ENCODE results near the gene SLC22A23. TPM values are rescaled to one million over a fixed set of nuclear protein-coding genes. Genes with fewer than 3 reads are reported as not detected.
A peak's percentile ranks its signal among the peaks of the same experiment; 100 is the strongest.

Gene SLC22A23
- total RNA-seq, 1 donor from 2014 or later, result 19.2 TPM

- ATAC-seq (no peak), DNase-seq (no peak)
- no peaks in the 10 kb centered on the region for H3K27me3 ChIP-seq
- intact Hi-C loops (cut with DNase I), result no loop called here
- no peak overlapping the region for H3K4me3 ChIP-seq
- H3K4me1 ChIP-seq, result peaks cover 29% of the 10 kb centered on the region
- TF ChIP-seq CTCF (IDR thresholded peaks at IDR 0.05), result no peak
- no peaks in the 10 kb centered on the region for H3K9me3 ChIP-seq
- H3K27ac ChIP-seq, result no peak overlapping the region
- no peaks in the 10 kb centered on the region for H3K36me3 ChIP-seq
Measured at GRCh38 chr6:3412779-3413500, 43.9 kb downstream of the SLC22A23 start.

GRCh38 chr6:3411967-3412778 is 44.7 kb downstream of the SLC22A23 start:
- Histone ChIP-seq H3K36me3 (no peaks in the 10 kb centered on the region), H3K4me3 (no peak overlapping the region), H3K27ac (no peak overlapping the region), H3K27me3 (no peaks in the 10 kb centered on the region), H3K9me3 (no peaks in the 10 kb centered on the region), H3K4me1 (peaks cover 29% of the 10 kb centered on the region)
- TF ChIP-seq CTCF (IDR thresholded peaks at IDR 0.05), result no peak
- intact Hi-C loops (cut with DNase I), result no loop called here
- ATAC-seq, result no peak
- no peak for DNase-seq

- peak; percentile 54 for ATAC-seq
- H3K27me3 ChIP-seq, result no peaks in the 10 kb centered on the region
- no peak overlapping the region for H3K4me3 ChIP-seq
- TF ChIP-seq CTCF (IDR thresholded peaks at IDR 0.05), result peak; percentile 65
- peaks cover 38% of the 10 kb centered on the region for H3K4me1 ChIP-seq
- intact Hi-C loops (cut with DNase I), result no loop called here
- peak; percentile 60 for DNase-seq
- no peaks in the 10 kb centered on the region for H3K9me3 ChIP-seq
- no peaks in the 10 kb centered on the region for H3K36me3 ChIP-seq
- H3K27ac ChIP-seq, result peak overlapping the region; percentile 65
Measured at GRCh38 chr6:3410385-3411360, 46.2 kb downstream of the SLC22A23 start.

GRCh38 chr6:3409699-3410384 is 47.0 kb downstream of the SLC22A23 start:
- Histone ChIP-seq H3K36me3 (no peaks in the 10 kb centered on the region), H3K4me3 (no peak overlapping the region), H3K27me3 (no peaks in the 10 kb centered on the region), H3K4me1 (peaks cover 35% of the 10 kb centered on the region), H3K9me3 (no peaks in the 10 kb centered on the region), H3K27ac (peak overlapping the region; percentile 65)
- ATAC-seq (peak; percentile 80), DNase-seq (peak; percentile 78)
- TF ChIP-seq CTCF (IDR thresholded peaks at IDR 0.05), result no peak
- intact Hi-C loops (cut with DNase I), result no loop called here

GRCh38 chr6:3408665-3409064 is 48.2 kb downstream of the SLC22A23 start:
- peaks cover 37% of the 10 kb centered on the region for H3K4me1 ChIP-seq
- no peak overlapping the region for H3K27ac ChIP-seq
- H3K9me3 ChIP-seq, result no peaks in the 10 kb centered on the region
- TF ChIP-seq CTCF (IDR thresholded peaks at IDR 0.05), result no peak
- H3K36me3 ChIP-seq, result no peaks in the 10 kb centered on the region
- intact Hi-C loops (cut with DNase I), result no loop called here
- no peaks in the 10 kb centered on the region for H3K27me3 ChIP-seq
- DNase-seq (no peak), ATAC-seq (no peak)
- no peak overlapping the region for H3K4me3 ChIP-seq
